Brain pericyte (primary cell): ENCODE results near the gene DDX27.

Experiments
- DNase-seq: peaks from one replicate; pipeline ENCODE4 v3.0.0-alpha.2; 2012; ENCODE audit warnings: low read depth, low spot score

The DDX27 gene

DNA sequence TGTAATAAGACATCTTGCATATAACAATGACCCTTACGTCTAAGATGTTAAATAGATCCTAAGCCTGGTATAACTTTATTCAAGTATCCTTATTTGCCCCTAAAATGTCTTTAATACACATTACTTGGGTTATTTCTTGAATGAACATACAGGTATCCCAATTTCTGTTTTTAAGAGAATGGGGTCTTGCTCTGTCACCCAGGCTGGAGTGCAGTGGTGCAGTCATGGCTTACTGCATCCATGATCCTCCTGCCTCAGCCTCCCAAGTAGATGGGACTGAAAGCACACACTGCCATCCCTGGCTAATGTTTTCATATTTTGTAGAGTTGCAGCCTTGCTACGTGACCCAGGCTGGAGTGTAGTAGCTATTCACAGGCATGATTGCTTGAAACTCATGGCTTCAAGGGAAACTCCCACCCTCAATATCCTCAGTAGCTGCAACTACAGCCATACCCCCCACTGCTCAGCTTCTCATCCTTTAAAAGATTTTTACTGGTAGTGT, 69.1 kb downstream of the DDX27 start:
- DNase-seq, result no peak

DNA sequence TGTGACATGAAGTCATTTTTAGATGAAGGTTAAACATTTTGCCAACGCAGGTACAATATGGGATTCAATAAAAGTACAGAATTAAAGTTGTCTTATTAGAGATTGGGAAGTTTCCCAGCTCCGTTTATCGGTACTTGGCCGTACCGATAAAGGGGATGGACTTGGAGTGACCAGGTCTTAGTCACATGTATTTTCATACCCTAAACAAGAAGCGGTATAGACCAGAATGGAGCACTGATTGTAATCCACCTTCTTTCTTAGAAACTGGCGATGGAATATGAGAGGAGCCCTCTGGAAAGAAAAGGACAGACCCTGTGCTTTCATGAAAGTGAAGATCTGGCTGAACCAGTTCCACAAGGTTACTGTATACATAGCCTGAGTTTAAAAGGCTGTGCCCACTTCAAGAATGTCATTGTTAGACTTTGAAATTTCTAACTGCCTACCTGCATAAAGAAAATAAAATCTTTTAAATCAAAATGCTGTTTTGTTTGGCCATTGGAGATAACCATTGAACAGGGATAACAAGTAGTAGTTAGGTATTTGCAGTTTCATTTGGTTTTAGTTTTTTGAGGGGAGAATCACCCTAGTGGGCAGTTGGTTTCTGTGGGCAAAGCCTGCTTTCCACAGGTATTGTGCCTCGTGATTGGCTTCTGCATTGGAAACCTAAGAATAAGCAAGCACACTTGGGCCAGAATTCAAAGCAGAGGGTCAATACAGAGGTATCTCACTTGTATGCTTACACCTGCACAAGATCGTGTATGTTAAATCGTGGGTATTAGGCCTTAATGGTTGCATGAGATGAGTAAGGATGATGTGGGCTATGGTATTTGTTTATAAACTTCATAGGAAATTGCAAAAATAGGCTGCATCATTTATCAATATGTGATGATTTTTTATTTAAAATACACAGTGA, 69.8 kb downstream of the DDX27 start:
- DNase-seq, result no peak

DNA sequence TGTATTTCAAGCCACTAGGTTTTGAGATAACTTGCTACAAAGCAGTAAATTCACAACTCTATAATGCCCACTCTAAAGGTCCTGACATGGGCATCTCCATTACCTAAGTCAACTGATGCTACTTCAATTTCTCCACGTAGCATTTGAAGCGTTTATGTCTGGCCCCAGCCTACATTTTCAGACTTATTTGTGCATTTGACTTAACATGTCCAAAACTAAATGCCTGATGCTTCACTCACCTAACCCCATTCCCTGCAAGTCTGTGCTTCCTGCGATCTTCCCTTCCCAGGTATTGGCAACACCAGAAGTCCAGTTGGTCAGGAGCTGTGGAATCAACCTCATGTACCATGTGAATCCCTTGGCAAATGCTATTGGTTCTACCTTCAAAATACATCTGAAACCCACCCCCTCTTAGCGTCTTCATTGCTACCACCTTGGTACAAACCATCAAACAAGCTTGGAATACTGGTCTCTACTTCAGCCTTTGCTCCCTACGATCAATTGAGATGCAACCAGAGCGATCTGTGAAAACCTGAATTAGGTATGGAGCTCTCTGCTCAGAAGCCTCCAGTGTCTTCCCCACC, 71.5 kb downstream of the DDX27 start:
- no peak for DNase-seq

DNA sequence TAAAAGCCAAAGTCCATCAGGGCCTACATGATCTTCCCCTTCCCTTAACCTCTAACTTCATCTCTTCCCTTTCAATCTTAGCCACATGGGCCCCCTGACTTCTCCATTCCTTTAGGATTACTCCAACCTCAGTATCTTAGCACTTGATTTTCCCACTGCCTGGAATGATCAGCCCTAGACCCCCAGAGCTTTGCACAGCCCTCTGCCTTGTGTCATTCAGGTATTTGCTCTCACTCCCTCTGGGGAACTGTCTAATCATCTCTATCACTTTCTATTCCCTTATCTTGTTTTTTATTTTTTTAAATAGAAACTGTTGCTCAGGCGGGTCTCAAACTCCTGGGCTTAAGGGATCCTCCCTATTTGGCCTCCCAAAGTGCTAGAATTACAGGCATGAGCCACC, 72.0 kb downstream of the DDX27 start:
- no peak for DNase-seq

DNA sequence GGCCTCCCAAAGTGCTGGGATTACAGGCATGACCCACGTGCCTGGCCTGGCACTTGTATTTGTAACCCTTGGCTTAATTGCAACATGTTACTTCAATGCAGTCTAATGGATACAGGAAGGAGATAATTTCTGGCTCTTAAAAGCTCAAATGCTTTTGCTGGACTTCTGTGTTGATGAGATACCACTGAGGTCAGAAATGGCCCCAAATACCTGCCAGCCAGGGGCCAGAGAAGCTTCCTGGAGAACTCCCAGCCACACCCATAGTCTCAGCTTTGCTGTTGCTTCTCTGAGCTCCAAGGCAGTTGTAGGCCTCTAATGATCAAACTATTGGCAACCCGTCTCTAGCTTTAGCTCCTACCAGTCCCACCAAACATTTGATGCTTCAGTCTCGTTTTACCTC, 72.8 kb downstream of the DDX27 start:
- DNase-seq, result no peak

DNA sequence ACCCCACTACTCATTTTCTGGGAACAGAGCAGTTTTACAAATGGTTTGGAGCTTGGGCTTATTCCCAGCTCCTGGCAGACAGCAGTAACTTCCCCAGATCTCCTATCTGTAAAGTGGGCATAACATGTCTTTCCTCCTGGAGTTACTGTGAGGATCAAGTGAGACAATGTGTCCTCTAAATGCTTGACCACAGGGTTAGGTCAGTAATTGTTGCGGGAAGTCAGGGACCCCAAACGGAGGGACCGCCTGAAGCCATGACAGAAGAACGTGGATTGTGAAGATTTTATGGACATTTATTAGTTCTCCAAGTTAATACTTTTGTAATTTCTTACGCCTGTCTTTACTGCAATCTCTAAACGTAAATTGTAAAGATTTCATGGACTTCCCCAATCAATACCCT, 73.9 kb downstream of the DDX27 start:
- DNase-seq, result no peak
